GM18519 (cell line): Measurements from ENCODE around the gene PARPBP.
"Not testable (repeated sequence)": the region's sequence is repeated elsewhere in the genome, so short reads cannot be mapped to it uniquely, and the experiment has no call there.

Source experiments
- ATAC-seq: cut with Tn5 transposase; IDR thresholded peaks from one replicate; pipeline ENCODE4 v1.9.1; 2021; ENCODE audit warnings: mild to moderate bottlenecking, moderate library complexity; ENCODE audit not compliant: unreplicated experiment, low FRiP score

Gene PARPBP

GRCh38 chr12:102234599-102234998, 114.6 kb downstream of the PARPBP start:
- no peak for ATAC-seq

GRCh38 chr12:102240859-102241258, 120.9 kb downstream of the PARPBP start:
- not testable (repeated sequence) for ATAC-seq
